ENCODE results near the gene HYAL4. TPM values are rescaled to one million over a fixed set of nuclear protein-coding genes. Genes with fewer than 3 reads are reported as not detected.

HYAL4 gene
- polyA plus RNA-seq, 1 of the 3 experiments (the other 2 are of a cell fraction), result not detected

DNA sequence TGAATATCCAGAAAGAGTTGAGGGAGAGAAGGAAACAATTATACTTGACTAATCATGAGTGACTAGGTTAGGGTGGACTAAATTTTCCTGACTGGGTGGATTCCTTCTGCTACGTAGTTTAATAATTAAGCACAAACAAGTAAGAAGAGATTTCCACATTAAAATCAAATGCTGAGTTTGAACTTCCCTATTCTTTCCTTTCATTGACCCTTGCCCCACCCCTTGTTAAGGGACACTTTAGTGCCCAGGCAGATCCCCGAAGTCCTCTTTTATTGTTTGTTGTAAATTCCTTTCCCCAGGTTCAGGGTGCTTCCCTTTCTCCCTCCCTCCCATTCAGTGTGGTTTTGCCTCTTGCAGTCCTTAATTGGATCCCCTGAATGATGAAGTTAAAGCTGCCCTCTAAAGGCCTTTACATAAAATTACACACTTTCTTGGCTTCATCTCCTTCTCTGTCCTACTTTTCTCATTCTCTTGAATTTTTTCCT is 71.3 kb downstream of the HYAL4 start:
- no peaks in the 10 kb centered on the region for H3F3A ChIP-seq (replicated peaks; ENCODE audit: insufficient read depth)
- H3K9ac ChIP-seq, result no peak overlapping the region
- H3K4me3 ChIP-seq (ENCODE audit: low read depth in 2 of 2, low read length in 1 of 2), result no peak overlapping the region
- no peaks in the 10 kb centered on the region for H3K27me3 ChIP-seq (ENCODE audit: insufficient read depth)
- no peaks in the 10 kb centered on the region for H4K20me1 ChIP-seq (ENCODE audit: insufficient read depth)
- TF ChIP-seq CTCF (IDR thresholded peaks at IDR 0.05), result peak; percentile 58
- TF ChIP-seq SIN3A (IDR thresholded peaks at IDR 0.05; ENCODE audit: borderline replicate concordance, low read depth, low read length), result no peak
- TF ChIP-seq MEF2A (IDR thresholded peaks at IDR 0.05; ENCODE audit: borderline replicate concordance, low read depth), result no peak
- TF ChIP-seq RAD21 (IDR thresholded peaks at IDR 0.05; ENCODE audit: low read length), result peak; percentile 51
- TF ChIP-seq, protein P1, sequence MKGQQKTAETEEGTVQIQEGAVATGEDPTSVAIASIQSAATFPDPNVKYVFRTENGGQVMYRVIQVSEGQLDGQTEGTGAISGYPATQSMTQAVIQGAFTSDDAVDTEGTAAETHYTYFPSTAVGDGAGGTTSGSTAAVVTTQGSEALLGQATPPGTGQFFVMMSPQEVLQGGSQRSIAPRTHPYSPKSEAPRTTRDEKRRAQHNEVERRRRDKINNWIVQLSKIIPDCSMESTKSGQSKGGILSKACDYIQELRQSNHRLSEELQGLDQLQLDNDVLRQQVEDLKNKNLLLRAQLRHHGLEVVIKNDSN (IDR thresholded peaks at IDR 0.05; ENCODE audit: borderline replicate concordance, low read depth), result no peak
- no peaks in the 10 kb centered on the region for H3K9me2 ChIP-seq
- 59% methylated on average over 2 of the region's 2 CpGs for WGBS (ENCODE audit: low lambda C conversion rate)
- no peaks in the 10 kb centered on the region for H3K36me3 ChIP-seq (replicated peaks in 1 of 2; ENCODE audit: control insufficient read depth in 1 of 2, insufficient read depth in 2 of 2, low read length in 1 of 2)
- DNase-seq, result peak; percentile 47
- H3K9me3 ChIP-seq, result no peaks in the 10 kb centered on the region
- no peaks in the 10 kb centered on the region for H3K79me2 ChIP-seq (ENCODE audit: insufficient read depth)
- no peaks in the 10 kb centered on the region for H3K4me1 ChIP-seq (ENCODE audit: control insufficient read depth in 1 of 2, insufficient read depth in 2 of 2, low read depth in 1 of 2, low read length in 1 of 2)
- POLR2A ChIA-PET, result no interaction called here
- CTCF ChIA-PET, result interaction anchor here (0.8 to 2.9 kb wide), 8 partner anchors 11 to 939 kb away, joined by 3 to 14 read pairs (median 4); no protein-coding TSS in a partner anchor
- H3K27ac ChIP-seq (ENCODE audit: low read depth in 2 of 2, low read length in 1 of 2), result no peak overlapping the region
- no peak overlapping the region for H2AFZ ChIP-seq (ENCODE audit: low read depth)
- H3K4me2 ChIP-seq, result no peak overlapping the region

DNA sequence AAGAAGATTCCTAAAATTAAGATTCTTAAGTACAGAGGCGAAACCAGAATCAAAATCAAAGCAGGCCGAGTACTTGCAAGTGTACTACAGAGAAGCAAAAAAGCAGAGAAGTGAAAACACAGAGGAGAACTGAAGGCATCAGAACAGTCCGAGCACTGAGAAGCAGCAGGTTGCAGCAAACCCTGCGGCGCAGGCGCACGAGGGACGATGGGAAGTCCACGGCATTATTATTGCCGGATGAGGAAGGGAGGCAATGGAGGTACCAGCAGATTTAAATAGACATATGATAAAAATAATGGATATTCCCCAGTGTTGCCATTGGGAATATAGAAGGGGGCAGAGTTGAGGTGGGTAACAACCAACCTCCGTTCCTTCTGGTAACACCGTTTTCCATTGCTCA is 72.9 kb downstream of the HYAL4 start:
- WGBS (ENCODE audit: low lambda C conversion rate), result 77% methylated on average over 12 of the region's 12 CpGs
- ChIA-PET CTCF (interaction anchor here (1.0 to 2.9 kb wide), 2 partner anchors 118 to 120 kb away, joined by 3 to 14 read pairs; no protein-coding TSS in a partner anchor), POLR2A (no interaction called here)
- no peak overlapping the region for H3K27ac ChIP-seq (ENCODE audit: low read depth in 2 of 2, low read length in 1 of 2)
- H3K4me2 ChIP-seq, result no peak overlapping the region
- H3K27me3 ChIP-seq (ENCODE audit: insufficient read depth), result no peaks in the 10 kb centered on the region
- no peaks in the 10 kb centered on the region for H3K36me3 ChIP-seq (replicated peaks in 1 of 2; ENCODE audit: control insufficient read depth in 1 of 2, insufficient read depth in 2 of 2, low read length in 1 of 2)
- H3F3A ChIP-seq (replicated peaks; ENCODE audit: insufficient read depth), result no peaks in the 10 kb centered on the region
- H3K4me1 ChIP-seq (ENCODE audit: control insufficient read depth in 1 of 2, insufficient read depth in 2 of 2, low read depth in 1 of 2, low read length in 1 of 2), result no peaks in the 10 kb centered on the region
- no peaks in the 10 kb centered on the region for H3K9me2 ChIP-seq
- no peak overlapping the region for H2AFZ ChIP-seq (ENCODE audit: low read depth)
- no peak overlapping the region for H3K9ac ChIP-seq
- no peak for DNase-seq
- H4K20me1 ChIP-seq (ENCODE audit: insufficient read depth), result no peaks in the 10 kb centered on the region
- no peaks in the 10 kb centered on the region for H3K9me3 ChIP-seq
- H3K4me3 ChIP-seq (ENCODE audit: low read depth in 2 of 2, low read length in 1 of 2), result no peak overlapping the region
- H3K79me2 ChIP-seq (ENCODE audit: insufficient read depth), result no peaks in the 10 kb centered on the region
- TF ChIP-seq JUND (IDR thresholded peaks at IDR 0.05) (no peak), PBX3 (IDR thresholded peaks at IDR 0.05) (no peak), RFX5 (IDR thresholded peaks at IDR 0.05; ENCODE audit: low read length) (no peak), POLR2AphosphoS5 (IDR thresholded peaks at IDR 0.05; ENCODE audit: low read depth, low read length) (no peak), MXI1 (IDR thresholded peaks at IDR 0.05; ENCODE audit: low read depth, low read length) (no peak), GABPA (IDR thresholded peaks at IDR 0.05; ENCODE audit: low read depth) (no peak), TCF12 (IDR thresholded peaks at IDR 0.05) (no peak), GATA2 (CRISPR knock-in tag; IDR thresholded peaks at IDR 0.05) (no peak), RXRA (IDR thresholded peaks at IDR 0.05; ENCODE audit: borderline replicate concordance, low read depth) (no peak), NFIC (IDR thresholded peaks at IDR 0.05; ENCODE audit: borderline replicate concordance) (no peak)
- TF ChIP-seq, protein P1 (IDR thresholded peaks at IDR 0.05; ENCODE audit: borderline replicate concordance, low read depth), result no peak
- TF ChIP-seq, protein P2, sequence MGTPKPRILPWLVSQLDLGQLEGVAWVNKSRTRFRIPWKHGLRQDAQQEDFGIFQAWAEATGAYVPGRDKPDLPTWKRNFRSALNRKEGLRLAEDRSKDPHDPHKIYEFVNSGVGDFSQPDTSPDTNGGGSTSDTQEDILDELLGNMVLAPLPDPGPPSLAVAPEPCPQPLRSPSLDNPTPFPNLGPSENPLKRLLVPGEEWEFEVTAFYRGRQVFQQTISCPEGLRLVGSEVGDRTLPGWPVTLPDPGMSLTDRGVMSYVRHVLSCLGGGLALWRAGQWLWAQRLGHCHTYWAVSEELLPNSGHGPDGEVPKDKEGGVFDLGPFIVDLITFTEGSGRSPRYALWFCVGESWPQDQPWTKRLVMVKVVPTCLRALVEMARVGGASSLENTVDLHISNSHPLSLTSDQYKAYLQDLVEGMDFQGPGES (IDR thresholded peaks at IDR 0.05; ENCODE audit: low read depth, low read length), result no peak

Data from SK-N-SH (cell line).